ENCODE results near the gene ANGPTL1. TPM values are rescaled to one million over a fixed set of nuclear protein-coding genes. Genes with fewer than 3 reads are reported as not detected.
A peak's percentile ranks its signal among the peaks of the same experiment; 100 is the strongest.

The ANGPTL1 gene
- polyA plus RNA-seq (2013, experiment 1 of 2): 0.03 TPM
- polyA plus RNA-seq (2013, experiment 2 of 2): 0.03 TPM

GRCh38 chr1:178870944-178871343 lies at the start of gene ANGPTL1:
TSS of gene ANGPTL1 (minus strand) at chr1:178871077. CDS start at chr1:178865776, 5,301 bp downstream.
- no peak within 1 kb of the TSS for H3K4ac ChIP-seq (ENCODE audit: low read length)
- no peaks in the 10 kb centered on the region for H3K36me3 ChIP-seq (replicated peaks in 1 of 2; ENCODE audit: control insufficient read depth in 2 of 2, insufficient read depth in 2 of 2, low read length in 2 of 2)
- WGBS, 2 donors (ENCODE audit: extremely low coverage in 2 of 2, insufficient read length in 2 of 2, insufficient replicate concordance in 1 of 2): no CpG with 5 or more reads among the region's 4 CpGs
- H2BK5ac ChIP-seq (ENCODE audit: low read length): no peak within 1 kb of the TSS
- no peak within 1 kb of the TSS for H3K14ac ChIP-seq (ENCODE audit: low read length)
- H3K23ac ChIP-seq (ENCODE audit: low read depth, low read length, poor library complexity): no peak within 1 kb of the TSS
- no peak within 1 kb of the TSS for H3K4me2 ChIP-seq (ENCODE audit: insufficient read depth, low read length, poor library complexity, severe bottlenecking)
- no peak within 1 kb of the TSS for H3K4me3 ChIP-seq (ENCODE audit: low read length in 2 of 2)
- H4K91ac ChIP-seq (ENCODE audit: low read depth, low read length, poor library complexity): no peak within 1 kb of the TSS
- H3K9me3 ChIP-seq (replicated peaks in 1 of 2; ENCODE audit: control insufficient read depth in 2 of 2, insufficient read depth in 1 of 2, low read depth in 1 of 2, low read length in 2 of 2): no peaks in the 10 kb centered on the region
- no peak within 1 kb of the TSS for H3K18ac ChIP-seq (ENCODE audit: low read length)
- H4K8ac ChIP-seq (ENCODE audit: low read depth, low read length): no peak within 1 kb of the TSS
- H2BK120ac ChIP-seq (ENCODE audit: low read depth, low read length): no peak within 1 kb of the TSS
- no peak within 1 kb of the TSS for H2AFZ ChIP-seq (ENCODE audit: low read length)
- H2BK15ac ChIP-seq (ENCODE audit: low read length): no peak within 1 kb of the TSS
- peaks cover 4 to 13% of the 10 kb centered on the region in 2 donors for H3K4me1 ChIP-seq (ENCODE audit: control insufficient read depth in 2 of 2, insufficient read depth in 1 of 2, low read depth in 1 of 2, low read length in 2 of 2)
- H3K27me3 ChIP-seq (ENCODE audit: control insufficient read depth in 3 of 3, insufficient read depth in 3 of 3, low read depth in 1 of 3, low read length in 3 of 3): no peaks in the 10 kb centered on the region
- no peak within 1 kb of the TSS for H2BK12ac ChIP-seq (ENCODE audit: low read length)
- H2AK5ac ChIP-seq (ENCODE audit: low read depth, low read length): no peak within 1 kb of the TSS
- no peak within 1 kb of the TSS for H3K9ac ChIP-seq (ENCODE audit: low read depth, low read length, poor library complexity)
- no peaks in the 10 kb centered on the region for H3K79me1 ChIP-seq (ENCODE audit: low read depth, low read length)
- H3K27ac ChIP-seq (replicated peaks; ENCODE audit: low read length): peak within 1 kb of the TSS; percentile 27
- DNase-seq (ENCODE audit: low spot score): peak; percentile 45

DNA sequence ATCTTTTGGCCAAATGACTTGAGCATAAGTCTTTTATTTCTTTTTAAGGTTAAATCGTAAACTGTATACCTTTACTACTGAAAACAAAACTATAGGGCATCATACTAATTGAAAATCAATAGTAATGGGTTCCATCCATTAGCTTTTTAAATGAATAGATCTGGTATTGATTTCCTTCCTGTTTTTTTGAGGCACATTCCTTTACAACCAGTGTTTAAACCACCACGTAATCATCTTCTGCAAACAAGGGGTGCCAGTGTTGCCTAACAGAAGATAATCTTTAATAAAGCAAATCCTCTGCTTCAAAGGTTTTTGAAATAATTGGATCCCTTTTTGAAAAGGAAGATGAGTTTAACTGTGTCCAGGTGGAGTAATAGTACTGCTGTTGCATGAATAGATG lies 48.7 kb upstream of the ANGPTL1 start:
- H2BK12ac ChIP-seq (ENCODE audit: low read length): no peak overlapping the region
- no peak overlapping the region for H2AK5ac ChIP-seq (ENCODE audit: low read depth, low read length)
- H3K18ac ChIP-seq (ENCODE audit: low read length): no peak overlapping the region
- no peak overlapping the region for H3K23ac ChIP-seq (ENCODE audit: low read depth, low read length, poor library complexity)
- no peak for DNase-seq (ENCODE audit: low spot score)
- H3K27ac ChIP-seq (replicated peaks; ENCODE audit: low read length): no peak overlapping the region
- no peaks in the 10 kb centered on the region for H3K79me1 ChIP-seq (ENCODE audit: low read depth, low read length)
- no peak overlapping the region for H4K91ac ChIP-seq (ENCODE audit: low read depth, low read length, poor library complexity)
- H2AFZ ChIP-seq (ENCODE audit: low read length): no peak overlapping the region
- no peak overlapping the region for H3K14ac ChIP-seq (ENCODE audit: low read length)
- H3K27me3 ChIP-seq (ENCODE audit: control insufficient read depth in 3 of 3, insufficient read depth in 3 of 3, low read depth in 1 of 3, low read length in 3 of 3): no peaks in the 10 kb centered on the region
- no peak overlapping the region for H2BK5ac ChIP-seq (ENCODE audit: low read length)
- H3K4me3 ChIP-seq (ENCODE audit: low read length in 2 of 2): no peak overlapping the region
- WGBS, 2 donors (ENCODE audit: extremely low coverage in 2 of 2, insufficient read length in 2 of 2, insufficient replicate concordance in 1 of 2): no CpG with 5 or more reads among the region's 2 CpGs
- H3K9ac ChIP-seq (ENCODE audit: low read depth, low read length, poor library complexity): no peak overlapping the region
- no peak overlapping the region for H3K4ac ChIP-seq (ENCODE audit: low read length)
- no peaks in the 10 kb centered on the region for H3K9me3 ChIP-seq (replicated peaks in 1 of 2; ENCODE audit: control insufficient read depth in 2 of 2, insufficient read depth in 1 of 2, low read depth in 1 of 2, low read length in 2 of 2)
- no peaks in the 10 kb centered on the region for H3K4me1 ChIP-seq (ENCODE audit: control insufficient read depth in 2 of 2, insufficient read depth in 1 of 2, low read depth in 1 of 2, low read length in 2 of 2)
- H2BK15ac ChIP-seq (ENCODE audit: low read length): no peak overlapping the region
- H2BK120ac ChIP-seq (ENCODE audit: low read depth, low read length): no peak overlapping the region
- no peak overlapping the region for H3K4me2 ChIP-seq (ENCODE audit: insufficient read depth, low read length, poor library complexity, severe bottlenecking)
- H3K36me3 ChIP-seq (replicated peaks in 1 of 2; ENCODE audit: control insufficient read depth in 2 of 2, insufficient read depth in 2 of 2, low read length in 2 of 2): peaks cover 2 to 14% of the 10 kb centered on the region in 2 donors
- no peak overlapping the region for H4K8ac ChIP-seq (ENCODE audit: low read depth, low read length)

GRCh38 chr1:178918955-178919354 lies 48.1 kb upstream of the ANGPTL1 start:
- no peak overlapping the region for H3K4me2 ChIP-seq (ENCODE audit: insufficient read depth, low read length, poor library complexity, severe bottlenecking)
- no peak overlapping the region for H2AFZ ChIP-seq (ENCODE audit: low read length)
- no peak overlapping the region for H3K14ac ChIP-seq (ENCODE audit: low read length)
- H2AK5ac ChIP-seq (ENCODE audit: low read depth, low read length): no peak overlapping the region
- H3K23ac ChIP-seq (ENCODE audit: low read depth, low read length, poor library complexity): no peak overlapping the region
- DNase-seq (ENCODE audit: low spot score): no peak
- H3K4me3 ChIP-seq (ENCODE audit: low read length in 2 of 2): no peak overlapping the region
- no peaks in the 10 kb centered on the region for H3K9me3 ChIP-seq (replicated peaks in 1 of 2; ENCODE audit: control insufficient read depth in 2 of 2, insufficient read depth in 1 of 2, low read depth in 1 of 2, low read length in 2 of 2)
- no peak overlapping the region for H2BK12ac ChIP-seq (ENCODE audit: low read length)
- peaks cover 2 to 14% of the 10 kb centered on the region in 2 donors for H3K36me3 ChIP-seq (replicated peaks in 1 of 2; ENCODE audit: control insufficient read depth in 2 of 2, insufficient read depth in 2 of 2, low read length in 2 of 2)
- H2BK15ac ChIP-seq (ENCODE audit: low read length): no peak overlapping the region
- H2BK5ac ChIP-seq (ENCODE audit: low read length): no peak overlapping the region
- no peaks in the 10 kb centered on the region for H3K27me3 ChIP-seq (ENCODE audit: control insufficient read depth in 3 of 3, insufficient read depth in 3 of 3, low read depth in 1 of 3, low read length in 3 of 3)
- no peaks in the 10 kb centered on the region for H3K4me1 ChIP-seq (ENCODE audit: control insufficient read depth in 2 of 2, insufficient read depth in 1 of 2, low read depth in 1 of 2, low read length in 2 of 2)
- no CpG with 5 or more reads among the region's 2 CpGs for WGBS, 2 donors (ENCODE audit: extremely low coverage in 2 of 2, insufficient read length in 2 of 2, insufficient replicate concordance in 1 of 2)
- H3K9ac ChIP-seq (ENCODE audit: low read depth, low read length, poor library complexity): no peak overlapping the region
- H3K79me1 ChIP-seq (ENCODE audit: low read depth, low read length): peaks cover 1% of the 10 kb centered on the region
- no peak overlapping the region for H3K18ac ChIP-seq (ENCODE audit: low read length)
- H2BK120ac ChIP-seq (ENCODE audit: low read depth, low read length): no peak overlapping the region
- no peak overlapping the region for H4K91ac ChIP-seq (ENCODE audit: low read depth, low read length, poor library complexity)
- H4K8ac ChIP-seq (ENCODE audit: low read depth, low read length): no peak overlapping the region
- no peak overlapping the region for H3K27ac ChIP-seq (replicated peaks; ENCODE audit: low read length)
- H3K4ac ChIP-seq (ENCODE audit: low read length): no peak overlapping the region

DNA sequence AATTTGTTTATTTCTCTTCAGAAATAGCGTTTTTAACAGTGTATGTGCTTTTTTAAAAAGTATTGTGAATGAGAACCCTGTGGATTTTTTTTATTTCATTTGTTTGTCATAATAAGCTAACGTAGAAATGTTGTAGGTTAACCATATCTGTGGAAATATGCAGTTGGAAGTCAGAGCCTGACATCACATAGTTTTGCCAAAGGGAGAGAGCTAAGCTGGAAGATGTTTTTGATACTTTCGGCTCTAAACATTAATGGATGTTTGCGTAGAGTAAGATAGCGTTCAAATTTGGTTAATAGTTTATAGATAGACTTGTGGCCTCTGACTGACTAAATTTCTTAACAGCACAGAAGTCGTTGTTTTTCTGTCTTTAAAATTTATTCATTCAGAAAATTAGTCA lies 47.4 kb upstream of the ANGPTL1 start:
- Histone ChIP-seq H2BK120ac (ENCODE audit: low read depth, low read length) (no peak overlapping the region), H2BK12ac (ENCODE audit: low read length) (no peak overlapping the region), H3K27me3 (ENCODE audit: control insufficient read depth in 3 of 3, insufficient read depth in 3 of 3, low read depth in 1 of 3, low read length in 3 of 3) (no peaks in the 10 kb centered on the region), H2BK5ac (ENCODE audit: low read length) (no peak overlapping the region), H3K4me3 (ENCODE audit: low read length in 2 of 2) (no peak overlapping the region), H4K91ac (ENCODE audit: low read depth, low read length, poor library complexity) (no peak overlapping the region), H2AFZ (ENCODE audit: low read length) (no peak overlapping the region), H3K18ac (ENCODE audit: low read length) (no peak overlapping the region), H3K4me2 (ENCODE audit: insufficient read depth, low read length, poor library complexity, severe bottlenecking) (no peak overlapping the region), H4K8ac (ENCODE audit: low read depth, low read length) (no peak overlapping the region), H2AK5ac (ENCODE audit: low read depth, low read length) (no peak overlapping the region), H3K9me3 (replicated peaks in 1 of 2; ENCODE audit: control insufficient read depth in 2 of 2, insufficient read depth in 1 of 2, low read depth in 1 of 2, low read length in 2 of 2) (no peaks in the 10 kb centered on the region), H3K4ac (ENCODE audit: low read length) (no peak overlapping the region), H3K14ac (ENCODE audit: low read length) (no peak overlapping the region), H2BK15ac (ENCODE audit: low read length) (no peak overlapping the region), H3K36me3 (replicated peaks in 1 of 2; ENCODE audit: control insufficient read depth in 2 of 2, insufficient read depth in 2 of 2, low read length in 2 of 2) (peaks cover 2 to 14% of the 10 kb centered on the region in 2 donors), H3K79me1 (ENCODE audit: low read depth, low read length) (peaks cover 2% of the 10 kb centered on the region), H3K9ac (ENCODE audit: low read depth, low read length, poor library complexity) (no peak overlapping the region), H3K23ac (ENCODE audit: low read depth, low read length, poor library complexity) (no peak overlapping the region), H3K27ac (replicated peaks; ENCODE audit: low read length) (no peak overlapping the region), H3K4me1 (ENCODE audit: control insufficient read depth in 2 of 2, insufficient read depth in 1 of 2, low read depth in 1 of 2, low read length in 2 of 2) (no peaks in the 10 kb centered on the region)
- no peak for DNase-seq (ENCODE audit: low spot score)
- no CpG with 5 or more reads among the region's 6 CpGs for WGBS, 2 donors (ENCODE audit: extremely low coverage in 2 of 2, insufficient read length in 2 of 2, insufficient replicate concordance in 1 of 2)
